CD4-positive, alpha-beta T cell treated with Interferon gamma for 1 hour (primary cell): ENCODE results near the gene SOWAHA.

Experiments
- DNase-seq: peaks from one replicate; pipeline ENCODE4 v3.0.0-alpha.2; 2020

Gene SOWAHA

GRCh38 chr5:132856011-132856410 lies 42.9 kb downstream of the SOWAHA start:
- DNase-seq = no peak

GRCh38 chr5:132859889-132860437 lies 46.9 kb downstream of the SOWAHA start:
- DNase-seq = no peak

DNA sequence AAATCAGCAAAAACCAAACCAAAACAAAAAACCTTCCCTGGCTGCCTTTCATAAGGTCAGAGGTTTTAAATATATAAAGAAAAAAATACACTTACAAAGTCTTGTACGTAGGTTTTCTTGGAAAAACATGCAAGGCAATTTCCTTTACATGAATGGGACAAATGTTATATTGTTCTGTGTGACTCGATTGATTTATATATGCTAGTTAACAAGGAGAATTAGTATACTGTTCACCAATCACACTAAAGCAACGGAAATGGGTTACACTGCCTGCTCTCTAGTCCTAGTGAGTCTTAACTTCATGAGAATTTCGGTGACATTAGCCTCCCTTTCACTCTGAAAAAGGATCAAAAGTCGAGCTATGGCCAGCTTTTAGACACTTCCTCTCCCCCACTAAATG lies 47.6 kb downstream of the SOWAHA start:
- DNase-seq = no peak

DNA sequence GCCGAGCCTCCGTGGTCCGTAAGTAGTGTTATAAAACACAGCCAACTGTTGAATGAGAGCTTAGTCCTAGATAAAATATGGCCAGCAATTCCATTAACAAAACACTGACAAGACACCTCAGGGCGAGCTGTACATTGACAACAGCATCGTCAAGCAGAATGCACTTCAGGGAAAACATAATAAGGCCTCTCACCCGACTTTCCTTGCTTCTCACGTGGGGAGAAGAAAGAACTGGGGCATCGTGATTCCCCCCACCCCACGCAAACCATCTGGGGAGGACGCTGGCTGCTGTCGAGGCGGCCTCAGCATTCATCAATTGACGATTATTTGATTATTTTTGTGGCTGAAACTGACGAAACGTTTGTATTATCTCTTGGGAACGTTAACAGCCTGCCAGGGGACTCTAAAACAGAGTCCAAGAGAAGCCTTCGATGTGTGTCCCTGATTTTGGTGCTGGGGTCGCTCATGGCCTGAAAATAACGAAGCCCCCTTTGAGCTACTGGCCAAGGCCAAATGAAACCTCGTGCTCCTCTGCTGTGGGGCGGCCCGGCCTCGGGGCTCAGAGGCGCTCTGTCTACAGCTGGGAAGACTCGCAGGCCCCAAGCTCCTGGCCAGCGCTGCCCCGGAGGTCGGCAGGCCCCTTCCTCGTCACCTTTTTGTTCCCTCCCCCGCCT lies 52.7 kb downstream of the SOWAHA start:
- DNase-seq = no peak
